Progenitor cell of endocrine pancreas (in vitro differentiated cells): ENCODE results near the gene SH3D19. TPM values are rescaled to one million over a fixed set of nuclear protein-coding genes. Genes with fewer than 3 reads are reported as not detected.
A peak's percentile ranks its signal among the peaks of the same experiment; 100 is the strongest.

Experiments
- DNase-seq: peaks from one replicate; pipeline ENCODE4 v3.0.0; 2021; ENCODE audit warnings: low spot score; ENCODE audit not compliant: unreplicated experiment
- H3K27ac Mint-ChIP-seq: 2 replicates; pipeline ENCODE4 v1.8.0; 2021; ENCODE audit warnings: mild to moderate bottlenecking, moderate library complexity, mixed read lengths
- H3K27me3 Mint-ChIP-seq: 2 replicates; pipeline ENCODE4 v1.8.0; 2021; ENCODE audit warnings: mixed read lengths
- H3K36me3 Mint-ChIP-seq: 2 replicates; pipeline ENCODE4 v1.8.0; 2022; ENCODE audit warnings: mixed read lengths; ENCODE audit not compliant: insufficient read depth
- H3K4me1 Mint-ChIP-seq: 2 replicates; pipeline ENCODE4 v1.8.0; 2021; ENCODE audit warnings: low read depth, mixed read lengths
- H3K4me3 Mint-ChIP-seq: 2 replicates; pipeline ENCODE4 v1.8.0; 2021; ENCODE audit warnings: low read depth, mild to moderate bottlenecking, moderate library complexity, mixed read lengths
- H3K9me3 Mint-ChIP-seq: 2 replicates; pipeline ENCODE4 v1.8.0; 2021; ENCODE audit warnings: low read depth, mixed read lengths
- CTCF ChIP-seq: fragments of 200-600 bp; sonication (generic); IDR thresholded peaks from one replicate; pipeline ENCODE4 v1.5.0; 2021; ENCODE audit warnings: antibody characterized with exemption, mild to moderate bottlenecking; ENCODE audit not compliant: unreplicated experiment
- total RNA-seq: library from RNA; stranded (reverse); gene quantifications from 2 replicates; pipeline ENCODE4 v1.2.1, GENCODE V29; 2021

The SH3D19 gene
- total RNA-seq, 1 donor from 2014 or later, result 35.5 TPM

- Mint-ChIP-seq H3K36me3 (peaks cover 37% of the 10 kb centered on the region), H3K27me3 (no peaks in the 10 kb centered on the region), H3K4me1 (peaks cover 16% of the 10 kb centered on the region), H3K4me3 (no peak overlapping the region), H3K27ac (peak overlapping the region; percentile 77), H3K9me3 (no peaks in the 10 kb centered on the region)
- no peak for DNase-seq
- no peak for TF ChIP-seq CTCF
Observed at GRCh38 chr4:151105454-151106032, 219.9 kb downstream of the SH3D19 start.

- Mint-ChIP-seq H3K4me3 (no peak overlapping the region), H3K9me3 (no peaks in the 10 kb centered on the region), H3K36me3 (peaks cover 42% of the 10 kb centered on the region), H3K27ac (no peak overlapping the region), H3K27me3 (no peaks in the 10 kb centered on the region), H3K4me1 (peaks cover 22% of the 10 kb centered on the region)
- DNase-seq, result no peak
- no peak for TF ChIP-seq CTCF
Observed at GRCh38 chr4:151104621-151105020, 220.8 kb downstream of the SH3D19 start.

GRCh38 chr4:151103758-151104157 lies 221.6 kb downstream of the SH3D19 start:
- H3K4me1 Mint-ChIP-seq, result peaks cover 22% of the 10 kb centered on the region
- peaks cover 42% of the 10 kb centered on the region for H3K36me3 Mint-ChIP-seq
- no peak for TF ChIP-seq CTCF
- H3K27ac Mint-ChIP-seq, result no peak overlapping the region
- H3K27me3 Mint-ChIP-seq, result no peaks in the 10 kb centered on the region
- H3K9me3 Mint-ChIP-seq, result no peaks in the 10 kb centered on the region
- no peak for DNase-seq
- H3K4me3 Mint-ChIP-seq, result no peak overlapping the region

- no peak for TF ChIP-seq CTCF
- H3K27me3 Mint-ChIP-seq, result no peaks in the 10 kb centered on the region
- no peak for DNase-seq
- peaks cover 30% of the 10 kb centered on the region for H3K36me3 Mint-ChIP-seq
- peak overlapping the region; percentile 100 for H3K27ac Mint-ChIP-seq
- H3K4me3 Mint-ChIP-seq, result peak overlapping the region; percentile 93
- H3K9me3 Mint-ChIP-seq, result no peaks in the 10 kb centered on the region
- H3K4me1 Mint-ChIP-seq, result peaks cover 22% of the 10 kb centered on the region
Observed at GRCh38 chr4:151100531-151100930, 224.9 kb downstream of the SH3D19 start.

- no peak for DNase-seq
- Mint-ChIP-seq H3K27me3 (no peaks in the 10 kb centered on the region), H3K4me3 (peak overlapping the region; percentile 93), H3K9me3 (no peaks in the 10 kb centered on the region), H3K27ac (peak overlapping the region; percentile 100), H3K4me1 (peaks cover 22% of the 10 kb centered on the region), H3K36me3 (peaks cover 30% of the 10 kb centered on the region)
- TF ChIP-seq CTCF, result no peak
Observed at GRCh38 chr4:151099976-151100417, 225.4 kb downstream of the SH3D19 start.
